ENCODE measurements around the gene CENPS. TPM values are rescaled to one million over a fixed set of nuclear protein-coding genes. Genes with fewer than 3 reads are reported as not detected.
"Not testable (repeated sequence)": the region's sequence is repeated elsewhere in the genome, so short reads cannot be mapped to it uniquely, and the experiment has no call there.

Gene CENPS
- total RNA-seq, 4 donors from 2014 or later = 3.3 to 15.3 (median 8.6) TPM

- DNase-seq (ENCODE audit: low spot score in 2 of 2) = peak; percentile 78 to 94
- Histone ChIP-seq H3K36me3 (peaks cover 0 to 23% (median 3%) of the 10 kb centered on the region in 3 donors), H3K27me3 (no peaks in the 10 kb centered on the region), H3K4me3 (peak within 1 kb of the TSS; percentile 67 to 75 (median 73)), H3K9me3 (no peaks in the 10 kb centered on the region), H3K4me1 (peaks cover 0 to 50% (median 14%) of the 10 kb centered on the region in 4 donors), H3K27ac (peak within 1 kb of the TSS; percentile 57 to 82 (median 72))
- TF ChIP-seq CTCF (IDR thresholded peaks at IDR 0.05) (no peak), EP300 (IDR thresholded peaks at IDR 0.05) (peak; percentile 75 to 93), POLR2A (IDR thresholded peaks at IDR 0.05) (peak in 1 of 2 donors; percentile 48)
- WGBS, 2 donors = 2 to 3% methylated on average over 41 to 51 of the region's 59 CpGs
These were observed 42.2 kb downstream of the CENPS start, which contains the start of gene DFFA for GRCh38 chr1:10472220-10473144. TSS of gene DFFA (minus strand) at chr1:10472529. CDS start at chr1:10472458, 71 bp downstream.

- no peak for TF ChIP-seq CTCF (IDR thresholded peaks at IDR 0.05)
- TF ChIP-seq POLR2A (IDR thresholded peaks at IDR 0.05) = no peak
- no peak for TF ChIP-seq EP300 (IDR thresholded peaks at IDR 0.05)
- 88% methylated on average over 23 of the region's 23 CpGs for WGBS, 2 donors
- H3K27me3 ChIP-seq = no peaks in the 10 kb centered on the region
- H3K36me3 ChIP-seq = peaks cover 0 to 16% (median 0%) of the 10 kb centered on the region in 3 donors
- peak overlapping the region in 1 of 4 donors; percentile 77 for H3K27ac ChIP-seq
- DNase-seq (ENCODE audit: low spot score in 2 of 2) = no peak
- peaks cover 0 to 50% (median 14%) of the 10 kb centered on the region in 4 donors for H3K4me1 ChIP-seq
- H3K9me3 ChIP-seq = no peaks in the 10 kb centered on the region
- peak overlapping the region in 2 of 4 donors; percentile 67 to 74 for H3K4me3 ChIP-seq
These were observed 43.0 kb downstream of the CENPS start for GRCh38 chr1:10473145-10473765.

GRCh38 chr1:10474309-10474612 is 44.0 kb downstream of the CENPS start:
- not testable (repeated sequence) for H3K9me3 ChIP-seq; DNase-seq (ENCODE audit: low spot score in 2 of 2); H3K27me3 ChIP-seq; H3K36me3 ChIP-seq
- Histone ChIP-seq H3K4me3 (peak overlapping the region; percentile 80 to 97 (median 88)), H3K27ac (peak overlapping the region in 2 of 4 donors; percentile 84 to 93), H3K4me1 (peaks cover 0 to 50% (median 14%) of the 10 kb centered on the region in 4 donors)
- 93% methylated on average over 10 of the region's 10 CpGs for WGBS, 2 donors

GRCh38 chr1:10474613-10475507 is 44.6 kb downstream of the CENPS start, which contains the start of gene PEX14:
TSS of gene PEX14 (plus strand) at chr1:10474950. CDS start at chr1:10474967, 17 bp downstream.
- Histone ChIP-seq H3K4me1 (peaks cover 0 to 50% (median 14%) of the 10 kb centered on the region in 4 donors), H3K36me3 (no peaks in the 10 kb centered on the region), H3K9me3 (no peaks in the 10 kb centered on the region), H3K27ac (peak within 1 kb of the TSS; percentile 22 to 94 (median 88)), H3K27me3 (no peaks in the 10 kb centered on the region), H3K4me3 (peak within 1 kb of the TSS; percentile 80 to 97 (median 88))
- no peak for TF ChIP-seq POLR2A (IDR thresholded peaks at IDR 0.05)
- peak in 1 of 2 donors; percentile 73 for TF ChIP-seq EP300 (IDR thresholded peaks at IDR 0.05)
- no peak for TF ChIP-seq CTCF (IDR thresholded peaks at IDR 0.05)
- DNase-seq (ENCODE audit: low spot score in 2 of 2) = peak; percentile 66 to 75
- 17 to 21% methylated on average over 27 to 32 of the region's 50 CpGs for WGBS, 2 donors

- 1 to 2% methylated on average over 9 to 13 of the region's 13 CpGs for WGBS, 2 donors
These were observed 45.3 kb downstream of the CENPS start for GRCh38 chr1:10475510-10475909.

More at GRCh38 chr1:10475510-10475909, 45.3 kb downstream of the CENPS start:
- TF ChIP-seq CTCF (IDR thresholded peaks at IDR 0.05) = no peak
- TF ChIP-seq EP300 (IDR thresholded peaks at IDR 0.05) = no peak
- TF ChIP-seq POLR2A (IDR thresholded peaks at IDR 0.05) = no peak
- Histone ChIP-seq H3K27ac (peak overlapping the region; percentile 22 to 94 (median 88)), H3K4me3 (peak overlapping the region; percentile 80 to 97 (median 88)), H3K9me3 (no peaks in the 10 kb centered on the region), H3K36me3 (no peaks in the 10 kb centered on the region), H3K27me3 (no peaks in the 10 kb centered on the region), H3K4me1 (peaks cover 0 to 50% (median 14%) of the 10 kb centered on the region in 4 donors)
- no peak for DNase-seq (ENCODE audit: low spot score in 2 of 2)

Measured in tibial nerve (tissue), 4 donors.